Liver (tissue), 9 donors: ENCODE data around the gene ZNF410. TPM values are rescaled to one million over a fixed set of nuclear protein-coding genes. Genes with fewer than 3 reads are reported as not detected.
"Not testable (repeated sequence)": the region's sequence is repeated elsewhere in the genome, so short reads cannot be mapped to it uniquely, and the experiment has no call there.

Experiments
- DNase-seq: peaks from one replicate; pipeline ENCODE4 v3.0.0-alpha.2; 2017; ENCODE audit warnings: low spot score
- H3K27ac ChIP-seq, 2 donors: one replicate each; pipeline ENCODE4 v1.7.0; 2013; ENCODE audit warnings: inconsistent platforms in 2 of 2, low read length in 2 of 2, control low read depth in 1 of 2, low read depth in 1 of 2, mild to moderate bottlenecking in 1 of 2
- H3K27me3 ChIP-seq, 4 donors: one replicate each; pipeline versions ENCODE4 v1.6.1 to v1.7.0; 2013; ENCODE audit warnings: low read length in 3 of 4, inconsistent platforms in 1 of 4, mild to moderate bottlenecking in 1 of 4, moderate library complexity in 1 of 4; ENCODE audit not compliant: control insufficient read depth in 4 of 4, insufficient read depth in 4 of 4
- H3K36me3 ChIP-seq, 4 donors: one replicate each; pipeline versions ENCODE4 v1.6.1 to v1.7.0; 2013; ENCODE audit warnings: low read length in 3 of 4, mild to moderate bottlenecking in 3 of 4, low read depth in 1 of 4, moderate library complexity in 1 of 4; ENCODE audit not compliant: control insufficient read depth in 4 of 4, insufficient read depth in 3 of 4
- H3K4me1 ChIP-seq, 4 donors: one replicate each; pipeline versions ENCODE4 v1.6.1 to v1.7.0; 2013; ENCODE audit warnings: low read length in 3 of 4, mild to moderate bottlenecking in 3 of 4, moderate library complexity in 1 of 4; ENCODE audit not compliant: control insufficient read depth in 4 of 4, insufficient read depth in 4 of 4
- H3K4me3 ChIP-seq, 3 donors: one replicate each; pipeline versions ENCODE4 v1.6.1 to v1.7.0; 2013; ENCODE audit warnings: low read length in 3 of 3, control low read depth in 1 of 3, low read depth in 1 of 3, mild to moderate bottlenecking in 1 of 3
- H3K9ac ChIP-seq, 2 donors: one replicate each; pipeline ENCODE4 v1.7.0; 2013; ENCODE audit warnings: low read length in 2 of 2, mild to moderate bottlenecking in 2 of 2, moderate library complexity in 2 of 2, control low read depth in 1 of 2, low read depth in 1 of 2
- H3K9me3 ChIP-seq, 4 donors: one replicate each; pipeline versions ENCODE4 v1.6.1 to v1.7.0; 2013; ENCODE audit warnings: low read length in 3 of 4; ENCODE audit not compliant: control insufficient read depth in 4 of 4
- ATF3 ChIP-seq: IDR thresholded peaks from 2 replicates; pipeline ENCODE4 v1.6.1; 2016; ENCODE audit warnings: antibody characterized with exemption
- CTCF ChIP-seq: fragments of 150-350 bp; IDR thresholded peaks from 2 replicates; pipeline ENCODE4 v1.5.1; 2017; ENCODE audit warnings: improper control_type of control experiment, low read depth, low read length; ENCODE audit not compliant: missing input control
- EGR1 ChIP-seq, 2 donors: IDR thresholded peaks; 2 replicates each; pipeline ENCODE4 v1.6.1; 2016 to 2018; ENCODE audit warnings: antibody characterized with exemption in 2 of 2, low read depth in 2 of 2
- FOXA1 ChIP-seq: IDR thresholded peaks from 2 replicates; pipeline ENCODE4 v1.6.1; 2016; ENCODE audit warnings: antibody characterized with exemption
- FOXA2 ChIP-seq: IDR thresholded peaks from 2 replicates; pipeline ENCODE4 v1.6.1; 2016; ENCODE audit warnings: antibody characterized with exemption
- GABPA ChIP-seq, 2 donors: IDR thresholded peaks in 1 of 2; conservative IDR thresholded peaks in 1 of 2; 2 replicates each; pipeline ENCODE4 v1.6.1; 2016; ENCODE audit warnings: antibody characterized with exemption in 2 of 2, mild to moderate bottlenecking in 1 of 2, moderate library complexity in 1 of 2
- HNF4A ChIP-seq, 2 donors: conservative IDR thresholded peaks; 2 replicates each; pipeline ENCODE4 v1.6.1; 2016; ENCODE audit warnings: antibody characterized with exemption in 2 of 2, mild to moderate bottlenecking in 2 of 2
- HNF4G ChIP-seq: IDR thresholded peaks from 2 replicates; pipeline ENCODE4 v1.6.1; 2016; ENCODE audit warnings: antibody characterized with exemption
- MAX ChIP-seq: IDR thresholded peaks from 2 replicates; pipeline ENCODE4 v1.6.1; 2016; ENCODE audit warnings: antibody characterized with exemption
- NR2F2 ChIP-seq: IDR thresholded peaks from 2 replicates; pipeline ENCODE4 v1.6.1; 2016; ENCODE audit warnings: antibody characterized with exemption
- RAD21 ChIP-seq, 2 donors: IDR thresholded peaks; 2 replicates each; pipeline ENCODE4 v1.6.1; 2016; ENCODE audit warnings: antibody characterized with exemption in 2 of 2, mild to moderate bottlenecking in 2 of 2
- REST ChIP-seq: IDR thresholded peaks from 2 replicates; pipeline ENCODE4 v1.6.1; 2016; ENCODE audit warnings: antibody characterized with exemption, mild to moderate bottlenecking
- RXRA ChIP-seq, 2 donors: IDR thresholded peaks; 2 replicates each; pipeline ENCODE4 v1.6.1; 2017 to 2018; ENCODE audit warnings: antibody characterized with exemption in 2 of 2, mild to moderate bottlenecking in 1 of 2
- SP1 ChIP-seq: IDR thresholded peaks from 2 replicates; pipeline ENCODE4 v1.6.1; 2018; ENCODE audit warnings: antibody characterized with exemption, mild to moderate bottlenecking
- TAF1 ChIP-seq: conservative IDR thresholded peaks from 2 replicates; pipeline ENCODE4 v1.6.1; 2016; ENCODE audit warnings: antibody characterized with exemption, mild to moderate bottlenecking
- YY1 ChIP-seq: IDR thresholded peaks from 2 replicates; pipeline ENCODE4 v1.6.1; 2016; ENCODE audit warnings: antibody characterized with exemption, mild to moderate bottlenecking
- ZBTB33 ChIP-seq: IDR thresholded peaks from 2 replicates; pipeline ENCODE4 v1.6.1; 2016; ENCODE audit warnings: antibody characterized with exemption
- WGBS: extraction: QIAGEN DNeasy Blood & Tissue Kit; methylation state at CpG from one replicate; pipeline ENCODE4 v1.1.7; 2013; 5-methylcytosine and 5-hydroxymethylcytosine counted together
- polyA plus RNA-seq, 2 donors: library from polyadenylated mRNA; stranded (reverse) in 1 of 2; unstranded in 1 of 2; fragments of 200-250 nt in 1 of 2; fragments of >200 nt in 1 of 2; fragmentation: Nextera tagmentation in 1 of 2; extraction: Ambion mirVana in 1 of 2; gene quantifications; one replicate each; pipeline versions ENCODE4 v1.2.1 to v1.2.3, GENCODE V29; 2013 to 2015
- total RNA-seq, 2 donors: library from RNA; depleted of rRNA; stranded (reverse); fragments of >200 nt; gene quantifications; one replicate each; pipeline ENCODE4 v1.2.3, GENCODE V29; 2014
- donor health status: healthy.
- donor health status: healthy.
- donor health status: healthy.
- donor health status: healthy.
- donor health status: healthy.

The ZNF410 gene
- total and polyA plus RNA-seq, 4 donors: 11.2 to 33.0 (median 21.6) TPM

GRCh38 chr14:73863209-73863608 is 23.4 kb upstream of the ZNF410 start:
- H3K9me3 ChIP-seq: no peaks in the 10 kb centered on the region
- WGBS: 95% methylated on average over 2 of the region's 2 CpGs
- H3K4me1 ChIP-seq: no peaks in the 10 kb centered on the region
- H3K27ac ChIP-seq: no peak overlapping the region
- no peak overlapping the region for H3K9ac ChIP-seq
- DNase-seq: no peak
- peaks cover 0 to 15% (median 7%) of the 10 kb centered on the region in 4 donors for H3K36me3 ChIP-seq
- no peaks in the 10 kb centered on the region for H3K27me3 ChIP-seq
- H3K4me3 ChIP-seq: no peak overlapping the region
- TF ChIP-seq ATF3 (no peak), NR2F2 (no peak), FOXA2 (no peak)

- Histone ChIP-seq H3K9ac (no peak overlapping the region), H3K36me3 (peaks cover 0 to 15% (median 7%) of the 10 kb centered on the region in 4 donors), H3K4me3 (no peak overlapping the region), H3K4me1 (no peaks in the 10 kb centered on the region), H3K27ac (no peak overlapping the region), H3K27me3 (no peaks in the 10 kb centered on the region), H3K9me3 (no peaks in the 10 kb centered on the region)
- DNase-seq: no peak
- WGBS: 77% methylated on average over 8 of the region's 8 CpGs
- no peak for TF ChIP-seq FOXA1
- no peak for TF ChIP-seq GABPA (IDR thresholded peaks at IDR 0.05 in 1 of 2, conservative IDR thresholded peaks at IDR 0.05 in 1 of 2)
- TF ChIP-seq TAF1: no peak
- no peak for TF ChIP-seq RAD21 (IDR thresholded peaks at IDR 0.05)
- TF ChIP-seq FOXA2: no peak
- no peak for TF ChIP-seq REST
- TF ChIP-seq NR2F2: no peak
- TF ChIP-seq EGR1 (IDR thresholded peaks at IDR 0.05; ENCODE audit: low read depth in 2 of 2): no peak
- TF ChIP-seq YY1: no peak
- no peak for TF ChIP-seq MAX
- TF ChIP-seq HNF4G: no peak
- TF ChIP-seq RXRA (IDR thresholded peaks at IDR 0.05): no peak
- no peak for TF ChIP-seq SP1
- no peak for TF ChIP-seq ZBTB33
- no peak for TF ChIP-seq HNF4A (conservative IDR thresholded peaks at IDR 0.05)
- TF ChIP-seq CTCF: no peak
- TF ChIP-seq ATF3: no peak
These were observed 21.0 kb upstream of the ZNF410 start for GRCh38 chr14:73865534-73866113.

- H3K9ac ChIP-seq, H3K4me3 ChIP-seq, H3K4me1 ChIP-seq, DNase-seq, H3K36me3 ChIP-seq, H3K9me3 ChIP-seq, H3K27me3 ChIP-seq, H3K27ac ChIP-seq: not testable (repeated sequence)
- WGBS: 95% methylated on average over 11 of the region's 11 CpGs
These were observed 16.9 kb upstream of the ZNF410 start for GRCh38 chr14:73869754-73870153.
